GM06990 (cell line): Measurements from ENCODE around the gene DIO3.
"Not testable (repeated sequence)": the region's sequence is repeated elsewhere in the genome, so short reads cannot be mapped to it uniquely, and the experiment has no call there.

Experiments
- DNase-seq: peaks from one replicate; pipeline ENCODE4 v3.0.0-alpha.2; 2011; ENCODE audit not compliant: insufficient read length; ENCODE audit errors: extremely low read depth
- H3K27me3 ChIP-seq: replicated peaks from 2 replicates; pipeline ENCODE4 v1.6.0; 2011; ENCODE audit warnings: low read length; ENCODE audit not compliant: control insufficient read depth, insufficient read depth
- H3K36me3 ChIP-seq: 2 replicates; pipeline ENCODE4 v1.5.1; 2011; ENCODE audit warnings: low read length; ENCODE audit not compliant: control insufficient read depth, insufficient read depth
- H3K4me3 ChIP-seq: replicated peaks from 2 replicates; pipeline ENCODE4 v1.5.1; 2011; ENCODE audit warnings: low read depth, mild to moderate bottlenecking, control low read depth, low read length
- TF ChIP-seq, protein P1 (sequence below): IDR thresholded peaks from 2 replicates; pipeline ENCODE4 v1.5.1; 2011; ENCODE audit warnings: low read length, control low read depth, mild to moderate bottlenecking, inconsistent platforms; ENCODE audit not compliant: insufficient read depth, poor library complexity, severe bottlenecking

The DIO3 gene

GRCh38 chr14:101567252-101567651 lies 6.0 kb downstream of the DIO3 start:
- Histone ChIP-seq H3K36me3 (no peaks in the 10 kb centered on the region), H3K4me3 (no peak overlapping the region), H3K27me3 (no peaks in the 10 kb centered on the region)
- no peak for DNase-seq
- TF ChIP-seq, protein P1, sequence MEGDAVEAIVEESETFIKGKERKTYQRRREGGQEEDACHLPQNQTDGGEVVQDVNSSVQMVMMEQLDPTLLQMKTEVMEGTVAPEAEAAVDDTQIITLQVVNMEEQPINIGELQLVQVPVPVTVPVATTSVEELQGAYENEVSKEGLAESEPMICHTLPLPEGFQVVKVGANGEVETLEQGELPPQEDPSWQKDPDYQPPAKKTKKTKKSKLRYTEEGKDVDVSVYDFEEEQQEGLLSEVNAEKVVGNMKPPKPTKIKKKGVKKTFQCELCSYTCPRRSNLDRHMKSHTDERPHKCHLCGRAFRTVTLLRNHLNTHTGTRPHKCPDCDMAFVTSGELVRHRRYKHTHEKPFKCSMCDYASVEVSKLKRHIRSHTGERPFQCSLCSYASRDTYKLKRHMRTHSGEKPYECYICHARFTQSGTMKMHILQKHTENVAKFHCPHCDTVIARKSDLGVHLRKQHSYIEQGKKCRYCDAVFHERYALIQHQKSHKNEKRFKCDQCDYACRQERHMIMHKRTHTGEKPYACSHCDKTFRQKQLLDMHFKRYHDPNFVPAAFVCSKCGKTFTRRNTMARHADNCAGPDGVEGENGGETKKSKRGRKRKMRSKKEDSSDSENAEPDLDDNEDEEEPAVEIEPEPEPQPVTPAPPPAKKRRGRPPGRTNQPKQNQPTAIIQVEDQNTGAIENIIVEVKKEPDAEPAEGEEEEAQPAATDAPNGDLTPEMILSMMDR: no peak

GRCh38 chr14:101571004-101571403 lies 9.7 kb downstream of the DIO3 start:
- TF ChIP-seq, protein P1: no peak
- Histone ChIP-seq H3K36me3 (no peaks in the 10 kb centered on the region), H3K27me3 (no peaks in the 10 kb centered on the region), H3K4me3 (no peak overlapping the region)
- no peak for DNase-seq

GRCh38 chr14:101572526-101572925 lies 11.2 kb downstream of the DIO3 start:
- H3K27me3 ChIP-seq, DNase-seq, H3K4me3 ChIP-seq, H3K36me3 ChIP-seq: not testable (repeated sequence)

DNA sequence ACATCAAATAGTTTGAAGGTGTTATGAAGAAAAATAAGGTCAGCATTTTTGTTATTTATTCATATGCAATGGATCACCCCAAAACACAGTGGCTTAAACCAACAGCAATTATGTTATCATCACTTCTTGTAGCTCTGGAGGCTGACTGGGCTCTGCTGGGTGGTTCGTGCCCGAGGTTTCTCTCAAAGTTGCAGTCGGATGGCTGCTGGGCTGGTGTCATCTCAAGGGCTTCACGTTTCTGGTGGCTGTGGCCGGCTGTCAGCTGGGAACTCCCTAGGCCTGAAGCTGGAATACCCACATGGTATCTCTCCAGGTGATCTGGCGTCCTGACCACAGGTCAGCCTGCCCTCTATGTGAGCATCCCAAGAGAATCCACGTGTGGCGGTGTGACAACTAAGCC lies 12.0 kb downstream of the DIO3 start:
- Histone ChIP-seq H3K4me3 (no peak overlapping the region), H3K36me3 (no peaks in the 10 kb centered on the region), H3K27me3 (no peaks in the 10 kb centered on the region)
- no peak for DNase-seq
- TF ChIP-seq, protein P1: no peak

GRCh38 chr14:101575581-101575980 lies 14.3 kb downstream of the DIO3 start:
- no peak for DNase-seq
- H3K27me3 ChIP-seq: no peaks in the 10 kb centered on the region
- TF ChIP-seq, protein P1: no peak
- H3K4me3 ChIP-seq: no peak overlapping the region
- H3K36me3 ChIP-seq: no peaks in the 10 kb centered on the region

DNA sequence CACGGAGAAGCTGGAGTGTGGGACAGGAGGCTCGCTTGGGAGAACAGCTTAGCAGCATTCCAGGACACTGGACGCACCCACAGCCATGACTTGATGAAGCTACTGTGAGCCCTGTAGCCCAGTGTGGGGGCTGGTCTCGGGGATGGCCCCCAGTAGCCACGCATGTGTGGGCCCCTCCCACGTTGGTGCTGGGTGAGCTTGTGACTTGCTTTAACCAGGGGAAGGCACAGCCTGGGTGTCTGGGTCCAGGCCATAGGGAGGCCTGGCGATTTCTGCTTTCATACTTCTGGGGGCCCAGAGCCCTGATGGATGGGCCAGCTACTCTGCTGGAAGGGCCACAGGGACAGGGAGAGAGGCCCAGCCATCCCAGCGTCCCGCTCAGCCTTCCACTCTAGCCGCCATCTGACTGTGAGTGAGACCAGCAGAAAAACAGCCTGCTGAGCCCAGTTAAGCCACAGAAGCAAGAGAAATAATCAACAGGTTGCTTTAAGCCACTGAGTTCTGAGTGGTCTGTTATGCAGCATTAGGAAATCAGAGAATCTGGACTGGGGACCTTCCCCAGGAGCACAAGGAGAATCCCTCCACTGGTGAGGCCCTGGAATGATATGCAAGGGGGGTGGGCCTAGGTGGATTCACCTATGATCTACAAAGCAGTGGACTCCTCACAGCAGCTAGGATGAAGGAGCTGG lies 16.1 kb downstream of the DIO3 start:
- H3K27me3 ChIP-seq: no peaks in the 10 kb centered on the region; the same call in 1 of the 2 replicates
- DNase-seq: no peak
- no peaks in the 10 kb centered on the region for H3K36me3 ChIP-seq
- TF ChIP-seq, protein P1: no peak
- no peak overlapping the region for H3K4me3 ChIP-seq
